GM21723 (cell line): Measurements from ENCODE around the gene DNAJC25.
"Not testable (repeated sequence)": the region's sequence is repeated elsewhere in the genome, so short reads cannot be mapped to it uniquely, and the experiment has no call there.

Experiments used
- ATAC-seq: cut with Tn5 transposase; IDR thresholded peaks from one replicate; pipeline ENCODE4 v1.9.1; 2021; ENCODE audit warnings: mild to moderate bottlenecking, moderate library complexity; ENCODE audit not compliant: unreplicated experiment

DNAJC25 gene

DNA sequence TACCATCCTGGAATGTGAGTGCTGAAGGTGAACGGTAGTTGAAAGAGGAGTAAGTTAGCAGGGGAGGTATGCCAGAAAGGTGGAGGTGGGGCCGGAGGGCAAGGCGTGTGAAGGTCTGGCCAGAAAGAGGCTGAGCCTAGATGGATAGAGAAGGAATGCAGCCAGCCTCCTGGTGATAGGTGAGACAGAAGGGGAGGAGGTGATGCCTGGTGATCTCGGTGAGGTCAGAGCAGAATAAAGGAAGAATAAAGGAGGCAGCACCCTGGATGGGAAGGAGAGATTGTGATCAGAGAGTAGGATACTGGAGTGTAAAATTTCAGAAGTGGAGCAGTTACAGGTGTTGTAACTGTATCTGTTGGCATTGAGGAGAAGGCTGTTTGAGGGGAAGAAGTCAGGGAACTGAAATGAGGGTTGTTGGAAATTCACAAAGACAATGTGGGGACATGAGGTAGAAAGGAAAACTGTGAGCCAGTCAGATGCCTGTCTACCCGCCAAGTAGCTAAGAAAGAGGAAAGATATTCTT is 32.2 kb downstream of the DNAJC25 start:
- ATAC-seq: no peak

DNA sequence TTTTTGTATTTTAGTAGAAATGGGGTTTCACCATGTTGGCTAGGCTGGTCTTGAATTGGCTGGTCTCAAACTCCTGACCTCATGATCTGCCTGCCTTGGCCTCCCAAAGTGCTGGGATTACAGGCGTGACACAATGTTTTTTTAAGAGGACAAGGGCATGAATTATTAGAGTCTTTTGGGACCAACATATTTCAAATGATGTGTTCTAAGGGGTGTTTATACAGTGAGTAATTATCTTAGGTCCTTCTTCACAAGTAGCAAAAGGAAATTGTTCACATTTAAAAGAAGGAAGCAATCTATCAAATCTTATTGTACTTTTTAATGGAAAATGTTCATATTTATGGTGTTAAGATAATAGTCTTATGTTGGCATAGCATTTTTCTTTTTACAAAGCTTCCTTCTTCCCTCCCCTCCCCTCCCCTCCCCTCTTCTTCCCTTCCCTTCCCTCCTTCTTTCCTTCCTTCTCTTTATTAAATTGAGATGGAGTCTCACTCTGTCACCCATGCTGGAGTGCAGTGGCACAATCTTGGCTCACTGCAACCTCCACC is 37.0 kb downstream of the DNAJC25 start:
- ATAC-seq: no peak

DNA sequence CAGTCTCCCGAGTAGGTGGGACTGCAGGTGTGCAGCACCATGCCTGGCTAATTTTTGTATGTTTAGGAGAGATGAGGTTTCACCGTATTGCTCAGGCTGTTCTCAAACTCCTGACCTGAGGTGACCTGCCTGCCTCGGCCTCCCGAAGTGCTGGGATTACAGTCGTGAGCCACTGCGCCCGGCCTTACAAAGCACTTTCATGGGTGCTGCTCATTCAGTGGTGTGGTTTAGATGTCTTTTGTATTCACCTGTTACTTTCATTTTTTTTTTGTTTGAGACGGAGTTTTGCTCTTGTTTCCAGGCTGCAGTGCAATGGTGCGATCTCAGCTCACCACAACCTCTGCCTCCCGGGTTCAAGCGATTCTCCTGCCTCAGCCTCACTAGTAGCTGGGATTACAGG is 37.5 kb downstream of the DNAJC25 start:
- not testable (repeated sequence) for ATAC-seq

DNA sequence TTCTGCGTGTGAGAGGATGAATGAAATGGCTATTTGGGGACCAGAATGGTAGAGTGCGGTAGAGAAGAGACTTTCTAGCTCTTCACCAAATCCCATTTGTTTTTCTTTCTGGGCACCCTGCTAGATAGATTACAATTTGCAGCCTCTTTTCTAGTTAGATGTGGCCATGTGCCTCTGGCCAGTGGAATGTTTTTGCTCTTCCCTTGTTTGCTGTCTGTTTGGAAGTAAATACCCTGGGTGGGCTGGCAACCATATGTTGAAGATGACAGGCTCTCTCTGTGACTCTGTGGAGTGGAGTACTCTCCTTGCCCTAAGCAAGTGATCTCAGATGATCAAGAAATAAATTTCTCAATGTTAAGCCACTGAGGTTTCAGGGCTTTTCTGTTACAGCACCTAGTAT is 43.2 kb downstream of the DNAJC25 start:
- no peak for ATAC-seq

DNA sequence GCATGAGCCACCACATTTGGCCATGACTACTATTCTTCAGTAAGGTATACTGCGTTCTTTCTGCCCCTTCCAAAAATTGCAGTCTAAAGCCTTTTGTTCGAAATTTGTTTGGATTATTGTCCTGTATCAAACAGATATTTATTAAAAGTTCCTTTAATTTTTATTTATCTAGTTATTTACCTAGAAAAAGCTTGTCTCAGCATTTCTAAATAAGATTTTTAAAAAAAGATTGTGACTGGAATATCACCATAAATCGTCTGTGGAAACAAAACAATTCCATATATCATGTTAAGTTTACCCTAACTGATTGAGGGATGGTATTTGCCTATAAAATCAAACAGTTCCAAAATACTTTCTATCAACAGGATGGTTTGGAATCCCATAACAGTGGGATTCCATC is 45.0 kb downstream of the DNAJC25 start:
- ATAC-seq: no peak

DNA sequence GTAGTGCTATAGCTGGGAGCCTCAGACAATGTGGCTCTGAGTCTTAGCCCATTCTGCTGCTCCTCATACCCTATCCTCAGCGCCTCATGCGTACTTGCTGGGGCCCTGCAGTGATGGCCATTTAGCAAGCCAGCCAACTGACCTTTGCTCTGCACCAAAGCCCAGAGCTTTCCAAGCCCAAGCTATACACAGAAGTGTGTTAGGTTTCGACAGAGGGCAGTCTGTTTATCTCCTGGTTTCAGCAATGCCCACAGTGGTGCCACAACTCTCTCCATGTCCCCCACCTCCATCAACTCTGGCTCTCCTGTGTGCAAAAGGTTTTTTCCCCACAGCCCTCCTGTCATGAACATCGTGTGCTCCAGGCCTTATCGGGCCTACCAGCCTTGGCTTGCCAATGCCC is 47.2 kb downstream of the DNAJC25 start:
- ATAC-seq: no peak

DNA sequence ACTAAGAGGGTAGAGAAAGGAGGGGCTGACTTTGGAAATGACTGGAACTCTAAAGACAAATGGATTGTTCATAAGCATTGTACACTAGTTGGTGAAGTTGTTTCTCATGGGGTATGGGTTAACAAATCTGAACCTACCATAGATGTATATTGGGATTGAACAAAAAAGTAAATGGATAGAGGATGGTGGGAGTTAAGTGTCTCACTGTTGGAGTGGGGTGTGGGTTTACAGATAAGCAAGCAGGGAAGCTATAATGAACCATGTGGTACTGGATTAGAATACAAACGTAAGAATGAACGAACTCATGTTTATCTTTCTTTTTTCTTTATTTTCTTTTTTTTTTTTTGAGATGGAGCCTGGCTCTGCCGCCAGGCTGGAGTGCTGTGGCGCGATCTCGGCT is 48.1 kb downstream of the DNAJC25 start:
- ATAC-seq: no peak

DNA sequence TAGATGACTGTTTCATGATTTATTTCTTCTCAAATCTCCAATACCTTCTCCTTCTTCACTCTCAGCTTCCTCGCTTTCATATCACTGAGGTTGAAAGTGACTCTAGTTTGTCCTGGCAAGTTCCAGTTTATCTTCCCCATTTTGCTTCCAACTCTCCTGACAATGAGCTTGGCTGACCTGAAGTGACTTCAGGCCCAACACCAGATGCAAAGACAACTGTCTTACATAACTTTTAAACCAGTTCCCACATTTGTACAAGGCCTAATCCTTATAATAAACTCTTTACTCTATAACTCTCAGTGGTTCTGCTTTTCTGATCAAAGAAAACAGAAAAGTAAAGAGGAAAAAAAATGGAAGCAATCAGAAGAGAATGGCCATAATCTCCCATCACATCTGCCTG is 52.3 kb downstream of the DNAJC25 start:
- ATAC-seq: no peak

DNA sequence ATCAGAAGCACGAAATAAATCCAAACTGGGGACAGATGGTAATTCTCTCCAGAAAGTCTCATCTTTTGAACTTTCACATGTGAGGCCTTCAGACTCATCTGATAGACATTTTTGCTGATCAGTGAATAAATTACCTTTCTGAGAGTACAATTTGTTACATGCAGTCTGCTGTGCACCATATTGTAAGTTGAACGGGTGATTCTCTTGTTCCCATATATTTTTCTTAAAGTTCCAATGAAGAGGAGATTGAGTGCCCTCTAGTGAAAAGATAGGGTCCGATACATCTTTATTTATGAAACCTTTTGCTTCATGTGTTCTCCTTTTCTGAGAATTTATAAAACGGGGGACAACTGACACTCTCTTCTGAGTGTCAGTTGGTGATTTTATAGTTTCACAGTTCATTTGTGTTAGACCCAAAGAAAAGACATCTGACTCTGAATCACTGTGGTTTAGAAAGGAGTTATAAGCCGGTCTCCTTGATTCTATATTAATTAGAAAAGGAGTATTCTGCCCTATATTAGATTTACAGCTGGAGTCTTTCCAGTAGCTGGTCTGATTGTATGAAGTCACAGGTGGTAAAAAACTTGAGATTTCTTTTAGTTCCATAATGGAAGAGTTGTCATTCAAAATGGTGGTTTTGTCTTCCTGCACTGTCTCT is 60.7 kb downstream of the DNAJC25 start:
- ATAC-seq: no peak

DNA sequence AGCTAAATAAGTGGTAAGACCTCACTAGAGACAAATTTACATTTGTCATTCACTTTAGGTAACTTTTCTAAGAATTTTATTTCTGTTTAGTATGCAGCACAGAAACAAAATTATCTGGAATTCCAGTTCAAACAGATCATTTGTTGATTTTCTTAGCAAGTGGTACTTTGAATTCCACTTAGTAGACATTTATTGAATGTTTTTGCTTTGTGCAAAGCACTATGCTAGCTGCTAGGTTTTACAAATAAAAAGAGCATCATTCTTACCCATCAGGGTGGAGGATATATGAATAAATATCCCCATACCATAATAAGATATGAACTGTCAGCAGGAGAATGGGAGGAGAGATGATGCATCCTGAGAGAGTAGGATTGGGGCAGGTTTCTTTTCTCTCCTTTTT is 65.7 kb downstream of the DNAJC25 start:
- no peak for ATAC-seq

DNA sequence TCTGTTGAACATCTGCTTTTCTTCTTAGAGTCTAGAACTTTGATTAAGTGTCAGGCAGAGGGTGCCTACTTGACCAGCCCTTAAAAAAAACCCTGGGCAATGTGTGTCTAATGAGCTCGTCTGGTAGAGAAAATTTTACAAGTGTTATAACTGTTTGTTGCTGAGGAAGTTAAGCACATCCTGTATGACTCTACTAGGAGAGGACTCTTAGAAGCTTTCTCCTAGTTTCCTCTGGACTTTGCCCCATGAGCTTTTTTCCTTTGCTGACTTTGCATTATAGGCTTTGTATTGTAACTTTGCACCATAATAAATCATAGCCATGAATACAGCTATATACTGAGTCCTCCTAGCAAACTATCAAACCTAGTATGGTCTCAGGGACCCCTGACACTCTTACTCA is 69.6 kb downstream of the DNAJC25 start:
- no peak for ATAC-seq
